OCI-LY1 (cell line): ENCODE data around the gene SLC38A6.

ENCODE experiments used
- EZH2 ChIP-seq: fragments of 200-600 bp; sonication (generic), shearing (Covaris generic); IDR thresholded peaks from 2 replicates; pipeline ENCODE4 v1.8.0; 2017; ENCODE audit warnings: borderline replicate concordance, mixed run types, mild to moderate bottlenecking, antibody characterized with exemption, low read length, moderate library complexity, mixed read lengths
- TF ChIP-seq, protein P1 (sequence below): fragments of 200-600 bp; sonication (generic), shearing (Covaris generic); IDR thresholded peaks from 2 replicates; pipeline ENCODE4 v1.5.1; 2017; ENCODE audit warnings: mild to moderate bottlenecking, antibody characterized with exemption, low read length, moderate library complexity, mixed read lengths

DNA sequence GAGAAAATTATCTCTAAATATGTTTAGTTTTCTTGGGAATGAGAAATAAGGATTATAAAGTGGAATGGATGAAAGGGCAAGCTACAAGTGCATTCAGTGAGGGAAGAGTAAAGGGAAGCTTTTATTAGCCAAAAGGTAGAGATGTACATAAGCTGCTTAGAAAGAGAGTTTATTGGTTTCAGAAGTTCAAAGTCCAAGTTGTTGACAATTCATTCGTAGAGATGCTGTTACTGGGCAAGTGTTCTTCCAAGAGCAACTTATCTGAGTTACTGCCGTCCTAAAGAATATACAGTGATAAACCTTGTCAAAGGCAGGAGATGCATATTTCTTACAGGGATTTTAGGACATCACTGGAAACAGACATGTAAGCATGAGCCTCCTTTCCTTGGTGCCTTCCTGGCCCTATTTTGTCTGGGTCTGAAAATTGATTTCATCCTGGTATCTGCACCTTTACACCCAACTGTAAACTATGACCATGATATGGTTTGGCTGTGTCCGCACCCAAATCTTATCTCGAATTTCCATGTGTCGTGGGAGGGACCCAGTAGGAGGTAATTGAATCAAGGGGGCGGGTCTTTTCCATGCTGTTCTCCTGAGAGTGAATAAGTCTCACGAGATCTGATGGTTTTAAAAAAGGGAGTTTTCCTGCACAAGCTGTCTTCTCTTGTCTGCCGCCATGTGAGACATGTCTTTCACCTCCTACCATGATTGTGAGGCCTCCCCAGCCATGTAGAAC lies 47.0 kb upstream of the SLC38A6 start:
- TF ChIP-seq, protein P1, sequence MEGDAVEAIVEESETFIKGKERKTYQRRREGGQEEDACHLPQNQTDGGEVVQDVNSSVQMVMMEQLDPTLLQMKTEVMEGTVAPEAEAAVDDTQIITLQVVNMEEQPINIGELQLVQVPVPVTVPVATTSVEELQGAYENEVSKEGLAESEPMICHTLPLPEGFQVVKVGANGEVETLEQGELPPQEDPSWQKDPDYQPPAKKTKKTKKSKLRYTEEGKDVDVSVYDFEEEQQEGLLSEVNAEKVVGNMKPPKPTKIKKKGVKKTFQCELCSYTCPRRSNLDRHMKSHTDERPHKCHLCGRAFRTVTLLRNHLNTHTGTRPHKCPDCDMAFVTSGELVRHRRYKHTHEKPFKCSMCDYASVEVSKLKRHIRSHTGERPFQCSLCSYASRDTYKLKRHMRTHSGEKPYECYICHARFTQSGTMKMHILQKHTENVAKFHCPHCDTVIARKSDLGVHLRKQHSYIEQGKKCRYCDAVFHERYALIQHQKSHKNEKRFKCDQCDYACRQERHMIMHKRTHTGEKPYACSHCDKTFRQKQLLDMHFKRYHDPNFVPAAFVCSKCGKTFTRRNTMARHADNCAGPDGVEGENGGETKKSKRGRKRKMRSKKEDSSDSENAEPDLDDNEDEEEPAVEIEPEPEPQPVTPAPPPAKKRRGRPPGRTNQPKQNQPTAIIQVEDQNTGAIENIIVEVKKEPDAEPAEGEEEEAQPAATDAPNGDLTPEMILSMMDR: no peak
- no peak for TF ChIP-seq EZH2
